SIG-M5 treated with dmso at 0.1 percent for 504 hours (cell line): ENCODE data around the gene SEMA3B.

ENCODE experiments used
- DNase-seq: peaks from one replicate; lab custom pipeline; 2025; ENCODE audit not compliant: unreplicated experiment; lab: John Stamatoyannopoulos, UW

Gene SEMA3B

GRCh38 chr3:50292159-50293078 lies 23.5 kb downstream of the SEMA3B start, which contains the start of gene IFRD2:
IFRD2 (minus strand) TSS chr3:50292429; CDS start chr3:50292274, 155 bp downstream.
- peak; percentile 98 for DNase-seq

GRCh38 chr3:50293079-50293801 lies 24.3 kb downstream of the SEMA3B start:
- DNase-seq = no peak

GRCh38 chr3:50294089-50294488 lies 25.1 kb downstream of the SEMA3B start:
- DNase-seq = no peak

- DNase-seq = no peak
These were observed 25.8 kb downstream of the SEMA3B start for GRCh38 chr3:50294492-50295403.

- DNase-seq = no peak
These were observed 26.8 kb downstream of the SEMA3B start for GRCh38 chr3:50295553-50296431.

- DNase-seq = no peak
These were observed 27.9 kb downstream of the SEMA3B start for GRCh38 chr3:50296721-50297383.

- DNase-seq = no peak
These were observed 28.4 kb downstream of the SEMA3B start for GRCh38 chr3:50297384-50297775.

GRCh38 chr3:50297896-50298725 lies 29.2 kb downstream of the SEMA3B start:
- peak; percentile 60 for DNase-seq

- peak; percentile 99 for DNase-seq
These were observed 30.1 kb downstream of the SEMA3B start, which contains the start of the genes HYAL3 and NAA80 for GRCh38 chr3:50298836-50299637. HYAL3 (minus strand) TSS chr3:50299405; CDS start chr3:50295602, 3,803 bp downstream. NAA80 (minus strand) TSS chr3:50299405; CDS start chr3:50297463, 1,942 bp downstream.

- DNase-seq = no peak
These were observed 30.6 kb downstream of the SEMA3B start for GRCh38 chr3:50299638-50299928.

GRCh38 chr3:50299929-50300680 lies 31.2 kb downstream of the SEMA3B start:
- DNase-seq = peak; percentile 84

GRCh38 chr3:50300681-50301254 lies 31.8 kb downstream of the SEMA3B start:
- no peak for DNase-seq

- DNase-seq = no peak
These were observed 33.4 kb downstream of the SEMA3B start for GRCh38 chr3:50302095-50303012.

- DNase-seq = no peak
These were observed 34.3 kb downstream of the SEMA3B start, which contains the start of gene HYAL1 for GRCh38 chr3:50303013-50303815. HYAL1 (minus strand) TSS chr3:50303574; CDS start chr3:50302956, 618 bp downstream.

- no peak for DNase-seq
These were observed 35.7 kb downstream of the SEMA3B start for GRCh38 chr3:50304601-50305000.
